Kidney (tissue), 14 donors: ENCODE measurements around the gene C4orf50. TPM values are rescaled to one million over a fixed set of nuclear protein-coding genes. Genes with fewer than 3 reads are reported as not detected.
A peak's percentile ranks its signal among the peaks of the same experiment; 100 is the strongest.

ENCODE experiments used
- DNase-seq, 5 donors: peaks; one replicate each; pipeline ENCODE4 v3.0.0-alpha.2; 2013 to 2020
- FAIRE-seq: peaks from 2 replicates; lab custom pipeline; 2012; peaks lifted over from hg19 to GRCh38; lab: Jason Lieb, UNC
- H3K27ac ChIP-seq, 2 donors: one replicate each; pipeline ENCODE4 v1.7.0; 2013; ENCODE audit warnings: low read depth in 2 of 2, low read length in 2 of 2, inconsistent platforms in 1 of 2
- H3K27me3 ChIP-seq: one replicate; pipeline ENCODE4 v1.7.1; 2013; ENCODE audit warnings: low read length, inconsistent platforms; ENCODE audit not compliant: control insufficient read depth, insufficient read depth
- H3K36me3 ChIP-seq, 3 donors: one replicate each; pipeline versions ENCODE4 v1.7.0 to v1.7.1; 2013; ENCODE audit warnings: low read length in 3 of 3, control low read depth in 1 of 3, inconsistent platforms in 1 of 3; ENCODE audit not compliant: insufficient read depth in 3 of 3, control insufficient read depth in 2 of 3
- H3K4me1 ChIP-seq, 3 donors: one replicate each; pipeline versions ENCODE4 v1.7.0 to v1.7.1; 2013; ENCODE audit warnings: low read length in 3 of 3, inconsistent platforms in 1 of 3, low read depth in 1 of 3; ENCODE audit not compliant: control insufficient read depth in 2 of 3, insufficient read depth in 2 of 3
- H3K4me3 ChIP-seq, 3 donors: one replicate each; pipeline versions ENCODE4 v1.7.0 to v1.8.1; 2013; ENCODE audit warnings: low read length in 3 of 3, control low read depth in 1 of 3, inconsistent platforms in 1 of 3
- H3K9ac ChIP-seq, 3 donors: one replicate each; pipeline versions ENCODE4 v1.7.0 to v1.7.1; 2013; ENCODE audit warnings: low read length in 3 of 3, control low read depth in 1 of 3, inconsistent platforms in 1 of 3
- H3K9me3 ChIP-seq, 3 donors: one replicate each; pipeline versions ENCODE4 v1.7.0 to v1.7.1; 2013; ENCODE audit warnings: low read length in 3 of 3, control low read depth in 1 of 3, inconsistent platforms in 1 of 3; ENCODE audit not compliant: control insufficient read depth in 2 of 3, insufficient read depth in 1 of 3
- intact Hi-C: fragments of 100-400 bp; cut with DNase I; formaldehyde crosslinking; loops from one replicate; pipeline ENCODE4 v1.11.1; 2022
- polyA plus RNA-seq: library from polyadenylated mRNA; stranded (reverse); fragments of 350-450 nt; fragmentation: Illumina TruSeq; extraction: RNeasy Lipid Tissue Mini Kit (QIAGEN cat#74804); gene quantifications from one replicate; pipeline ENCODE4 v1.2.3, GENCODE V29; 2014; ENCODE audit warnings: low read depth, low replicate concordance; ENCODE audit not compliant: insufficient read depth
- total RNA-seq: library from RNA; stranded (reverse); fragmentation: NEBNext Ultra II Directional; extraction: Animal tissue kit (Norgen Biotek cat#: 25700); gene quantifications from one replicate; pipeline ENCODE4 v1.2.1, GENCODE V29; 2021
- TF ChIP-seq, protein P1 (sequence below): IDR thresholded peaks from 3 replicates; pipeline ENCODE4 v1.5.1; 2012; ENCODE audit warnings: mild to moderate bottlenecking, moderate library complexity, borderline replicate concordance; ENCODE audit not compliant: insufficient read depth; ENCODE audit errors: extremely low read depth
- donor health status: control.
- donor health status: control.
- donor health status: control.
- donor health status: control.
- donor health status: control.
- donor health status: DM: yes; HTN: yes; CAD: no.
- donor health status: Normal renal cell carcinoma (clear cell type).

Gene C4orf50
- total and polyA plus RNA-seq, 2 donors from 2014 or later = 0.16 TPM; not detected in 1

DNA sequence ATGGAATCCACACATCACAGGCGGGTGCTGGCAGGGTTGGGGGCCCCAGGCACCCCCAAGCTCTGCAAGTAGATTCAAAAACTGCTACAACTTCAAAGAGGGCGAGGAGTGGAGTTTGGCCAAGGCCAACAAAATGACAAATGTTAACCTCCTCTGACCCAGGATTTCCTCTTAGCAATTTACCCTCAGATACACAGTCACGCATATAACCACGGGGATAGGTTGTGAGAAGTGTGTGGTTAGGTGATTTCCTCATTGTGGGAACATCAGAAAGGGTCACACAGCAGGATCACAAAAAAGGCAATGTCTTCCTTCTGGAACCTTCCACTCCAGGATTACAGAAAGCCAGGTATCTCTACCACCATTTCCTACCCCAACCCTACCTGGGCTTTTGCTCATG, 62.4 kb downstream of the C4orf50 start:
- H3K4me1 ChIP-seq = peaks cover 0 to 11% (median 0%) of the 10 kb centered on the region in 3 donors
- no peaks in the 10 kb centered on the region for H3K27me3 ChIP-seq
- FAIRE-seq (no peak), DNase-seq (no peak)
- intact Hi-C loops = no loop called here
- no peak overlapping the region for H3K27ac ChIP-seq
- TF ChIP-seq, protein P1, sequence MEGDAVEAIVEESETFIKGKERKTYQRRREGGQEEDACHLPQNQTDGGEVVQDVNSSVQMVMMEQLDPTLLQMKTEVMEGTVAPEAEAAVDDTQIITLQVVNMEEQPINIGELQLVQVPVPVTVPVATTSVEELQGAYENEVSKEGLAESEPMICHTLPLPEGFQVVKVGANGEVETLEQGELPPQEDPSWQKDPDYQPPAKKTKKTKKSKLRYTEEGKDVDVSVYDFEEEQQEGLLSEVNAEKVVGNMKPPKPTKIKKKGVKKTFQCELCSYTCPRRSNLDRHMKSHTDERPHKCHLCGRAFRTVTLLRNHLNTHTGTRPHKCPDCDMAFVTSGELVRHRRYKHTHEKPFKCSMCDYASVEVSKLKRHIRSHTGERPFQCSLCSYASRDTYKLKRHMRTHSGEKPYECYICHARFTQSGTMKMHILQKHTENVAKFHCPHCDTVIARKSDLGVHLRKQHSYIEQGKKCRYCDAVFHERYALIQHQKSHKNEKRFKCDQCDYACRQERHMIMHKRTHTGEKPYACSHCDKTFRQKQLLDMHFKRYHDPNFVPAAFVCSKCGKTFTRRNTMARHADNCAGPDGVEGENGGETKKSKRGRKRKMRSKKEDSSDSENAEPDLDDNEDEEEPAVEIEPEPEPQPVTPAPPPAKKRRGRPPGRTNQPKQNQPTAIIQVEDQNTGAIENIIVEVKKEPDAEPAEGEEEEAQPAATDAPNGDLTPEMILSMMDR = no peak
- no peaks in the 10 kb centered on the region for H3K9me3 ChIP-seq
- no peak overlapping the region for H3K4me3 ChIP-seq
- no peaks in the 10 kb centered on the region for H3K36me3 ChIP-seq
- H3K9ac ChIP-seq = no peak overlapping the region

DNA sequence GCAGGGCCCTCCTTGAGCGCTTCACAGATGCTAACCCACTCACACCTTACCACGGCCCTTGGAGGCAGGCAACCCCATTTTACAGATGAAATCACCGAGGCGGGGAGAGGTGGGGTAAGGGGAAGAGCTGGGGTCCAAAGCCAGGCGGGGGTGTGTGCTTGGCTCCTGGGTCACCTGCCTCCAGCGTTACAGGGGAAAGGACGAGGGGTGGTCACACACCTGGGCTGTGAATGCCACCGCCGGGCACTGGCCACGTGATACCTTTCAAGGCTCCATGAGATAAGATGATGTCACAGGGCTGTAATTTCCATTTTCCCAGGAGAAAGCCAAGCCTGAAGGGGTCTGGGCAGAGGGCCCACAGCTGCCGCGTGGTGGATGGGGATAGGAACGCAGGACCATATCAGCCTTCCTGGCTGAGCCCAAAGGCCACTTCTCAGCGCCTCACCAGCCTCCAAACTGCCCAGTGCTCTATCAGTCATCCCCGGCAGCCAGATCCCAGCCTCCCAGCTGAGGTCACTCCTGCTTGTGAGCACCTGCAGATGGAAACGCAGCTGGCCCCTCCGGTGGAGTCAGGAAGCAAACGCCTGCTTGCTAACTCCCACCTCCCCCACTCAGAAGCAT, 62.9 kb downstream of the C4orf50 start:
- no peak overlapping the region for H3K4me3 ChIP-seq
- peaks cover 0 to 11% (median 0%) of the 10 kb centered on the region in 3 donors for H3K4me1 ChIP-seq
- no peaks in the 10 kb centered on the region for H3K27me3 ChIP-seq
- TF ChIP-seq, protein P1 = no peak
- no peak overlapping the region for H3K27ac ChIP-seq
- no peaks in the 10 kb centered on the region for H3K9me3 ChIP-seq
- DNase-seq = peak; percentile 39 to 68 (median 52)
- no peaks in the 10 kb centered on the region for H3K36me3 ChIP-seq
- no peak overlapping the region for H3K9ac ChIP-seq
- intact Hi-C loops = no loop called here
- FAIRE-seq = no peak

DNA sequence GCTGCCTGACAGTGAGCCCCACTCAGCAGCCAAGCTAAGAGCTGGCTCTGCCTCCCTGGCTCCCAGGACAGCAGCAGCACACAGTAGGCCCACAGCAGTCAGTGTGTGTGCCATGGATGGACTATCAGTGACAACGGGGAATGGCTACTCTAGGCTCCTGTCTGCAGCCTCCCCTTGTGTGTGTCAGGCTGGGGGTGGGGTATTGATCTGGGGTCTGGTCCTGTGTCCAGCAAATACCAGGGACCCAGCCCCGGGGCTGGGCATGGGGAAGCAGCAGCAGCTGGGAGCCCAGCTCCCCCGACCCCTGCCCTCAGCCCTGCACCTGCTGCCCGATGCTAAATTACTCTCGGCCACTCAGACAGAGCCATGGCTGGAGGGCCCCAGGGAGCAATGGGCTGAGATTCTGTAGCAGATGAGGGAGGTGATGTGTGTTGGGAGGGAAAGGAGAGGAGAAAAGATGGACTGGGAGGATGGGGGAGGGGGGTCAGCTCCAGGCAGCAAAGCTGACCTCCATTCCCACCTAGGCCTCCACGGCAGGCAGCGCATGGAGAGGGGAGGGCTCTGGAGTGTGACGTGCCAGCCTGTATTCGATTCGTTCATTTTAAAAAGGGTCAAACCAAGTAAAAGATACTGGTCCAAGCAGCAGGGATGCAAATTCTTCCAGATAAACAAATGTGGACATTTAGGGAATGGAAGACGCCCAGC, 64.0 kb downstream of the C4orf50 start:
- Histone ChIP-seq H3K4me3 (no peak overlapping the region), H3K9ac (no peak overlapping the region), H3K4me1 (peaks cover 0 to 11% (median 0%) of the 10 kb centered on the region in 3 donors), H3K27me3 (no peaks in the 10 kb centered on the region), H3K36me3 (no peaks in the 10 kb centered on the region), H3K27ac (no peak overlapping the region), H3K9me3 (no peaks in the 10 kb centered on the region)
- intact Hi-C loops = no loop called here
- FAIRE-seq (no peak), DNase-seq (peak in 1 of 5 donors; percentile 33)
- TF ChIP-seq, protein P1 = no peak
